GM23248 (cell line): ENCODE measurements around the gene FOXL1. TPM values are rescaled to one million over a fixed set of nuclear protein-coding genes. Genes with fewer than 3 reads are reported as not detected.

ENCODE experiments used
- DNase-seq: peaks from one replicate; pipeline ENCODE4 v3.0.0-alpha.2; 2015
- H2AFZ ChIP-seq: fragments of 200-600 bp; sonication (generic); 2 replicates; pipeline ENCODE4 v1.6.1; 2016; ENCODE audit warnings: antibody characterized with exemption
- H3F3A ChIP-seq: fragments of 200-600 bp; sonication (generic); 2 replicates; pipeline ENCODE4 v1.6.1; 2016; ENCODE audit warnings: mild to moderate bottlenecking, antibody characterized with exemption, mixed run types; ENCODE audit not compliant: insufficient read depth
- H3K27ac ChIP-seq: fragments of 200-600 bp; sonication (generic); 2 replicates; pipeline ENCODE4 v1.5.1; 2016; ENCODE audit warnings: mild to moderate bottlenecking
- H3K27me3 ChIP-seq: fragments of 200-600 bp; sonication (generic); replicated peaks from 2 replicates; pipeline ENCODE4 v1.6.1; 2016; ENCODE audit warnings: mild to moderate bottlenecking; ENCODE audit not compliant: insufficient read depth
- H3K36me3 ChIP-seq: fragments of 200-600 bp; sonication (generic); 2 replicates; pipeline ENCODE4 v1.6.1; 2016; ENCODE audit warnings: low read depth, mild to moderate bottlenecking
- H3K4me1 ChIP-seq: fragments of 200-600 bp; sonication (generic); 2 replicates; pipeline ENCODE4 v1.6.1; 2016; ENCODE audit warnings: mild to moderate bottlenecking; ENCODE audit not compliant: insufficient read depth
- H3K4me2 ChIP-seq: fragments of 200-600 bp; sonication (generic); one replicate; pipeline ENCODE4 v1.6.1; 2016; ENCODE audit warnings: mild to moderate bottlenecking; ENCODE audit not compliant: unreplicated experiment
- H3K4me3 ChIP-seq: fragments of 200-600 bp; sonication (generic); 2 replicates; pipeline ENCODE4 v1.5.1; 2016; ENCODE audit warnings: mild to moderate bottlenecking
- H3K79me2 ChIP-seq: fragments of 200-600 bp; sonication (generic); 2 replicates; pipeline ENCODE4 v1.6.1; 2016; ENCODE audit warnings: mild to moderate bottlenecking; ENCODE audit not compliant: insufficient read depth
- H3K9ac ChIP-seq: fragments of 200-600 bp; sonication (generic); 2 replicates; pipeline ENCODE4 v1.6.1; 2016; ENCODE audit warnings: mild to moderate bottlenecking
- H3K9me2 ChIP-seq: fragments of 200-600 bp; sonication (generic); 2 replicates; pipeline ENCODE4 v1.6.1; 2016; ENCODE audit warnings: mixed run types, mild to moderate bottlenecking, moderate library complexity; ENCODE audit not compliant: insufficient read depth
- H3K9me3 ChIP-seq: fragments of 200-600 bp; sonication (generic); one replicate; pipeline ENCODE4 v1.6.1; 2017; ENCODE audit warnings: low read depth
- H4K20me1 ChIP-seq: fragments of 200-600 bp; sonication (generic); 2 replicates; pipeline ENCODE4 v1.6.0; 2016; ENCODE audit not compliant: insufficient read depth
- EZH2 ChIP-seq: fragments of 200-600 bp; sonication (generic); IDR thresholded peaks from 2 replicates; pipeline ENCODE4 v1.6.1; 2018; ENCODE audit warnings: antibody characterized with exemption, mild to moderate bottlenecking; ENCODE audit not compliant: insufficient read depth, poor library complexity, severe bottlenecking
- EZH2phosphoT487 ChIP-seq: fragments of 200-600 bp; sonication (generic); IDR thresholded peaks from 2 replicates; pipeline ENCODE4 v1.6.1; 2018; ENCODE audit warnings: antibody characterized with exemption, moderate library complexity, mild to moderate bottlenecking, low read depth; ENCODE audit not compliant: insufficient read depth
- WGBS, 2 experiments: methylation state at CpG; one replicate each; pipeline ENCODE4 v1.1.6; 2015 to 2017; ENCODE audit warnings: low lambda C conversion rate in 2 of 2, low coverage in 1 of 2; ENCODE audit errors: missing lambda C conversion rate in 2 of 2; 5-methylcytosine and 5-hydroxymethylcytosine counted together
- in situ Hi-C: fragments of 300-500 bp; cut with MboI; formaldehyde crosslinking; loops from 2 replicates; pipeline ENCODE4 v1.15.0; 2020
- polyA plus RNA-seq: library from polyadenylated mRNA; unstranded; fragments of >200 nt; fragmentation: Nextera tagmentation; extraction: Ambion mirVana; gene quantifications from 2 replicates; pipeline ENCODE4 v1.2.1, GENCODE V29; 2016
- total RNA-seq: library from RNA; depleted of rRNA; stranded (reverse); fragments of >200 nt; shearing (Covaris generic); gene quantifications from 2 replicates; pipeline ENCODE4 v1.2.3, GENCODE V29; 2014

FOXL1 gene
- total and polyA plus RNA-seq, 2 experiments from 2014 or later = 4.9 to 14.5 TPM

DNA sequence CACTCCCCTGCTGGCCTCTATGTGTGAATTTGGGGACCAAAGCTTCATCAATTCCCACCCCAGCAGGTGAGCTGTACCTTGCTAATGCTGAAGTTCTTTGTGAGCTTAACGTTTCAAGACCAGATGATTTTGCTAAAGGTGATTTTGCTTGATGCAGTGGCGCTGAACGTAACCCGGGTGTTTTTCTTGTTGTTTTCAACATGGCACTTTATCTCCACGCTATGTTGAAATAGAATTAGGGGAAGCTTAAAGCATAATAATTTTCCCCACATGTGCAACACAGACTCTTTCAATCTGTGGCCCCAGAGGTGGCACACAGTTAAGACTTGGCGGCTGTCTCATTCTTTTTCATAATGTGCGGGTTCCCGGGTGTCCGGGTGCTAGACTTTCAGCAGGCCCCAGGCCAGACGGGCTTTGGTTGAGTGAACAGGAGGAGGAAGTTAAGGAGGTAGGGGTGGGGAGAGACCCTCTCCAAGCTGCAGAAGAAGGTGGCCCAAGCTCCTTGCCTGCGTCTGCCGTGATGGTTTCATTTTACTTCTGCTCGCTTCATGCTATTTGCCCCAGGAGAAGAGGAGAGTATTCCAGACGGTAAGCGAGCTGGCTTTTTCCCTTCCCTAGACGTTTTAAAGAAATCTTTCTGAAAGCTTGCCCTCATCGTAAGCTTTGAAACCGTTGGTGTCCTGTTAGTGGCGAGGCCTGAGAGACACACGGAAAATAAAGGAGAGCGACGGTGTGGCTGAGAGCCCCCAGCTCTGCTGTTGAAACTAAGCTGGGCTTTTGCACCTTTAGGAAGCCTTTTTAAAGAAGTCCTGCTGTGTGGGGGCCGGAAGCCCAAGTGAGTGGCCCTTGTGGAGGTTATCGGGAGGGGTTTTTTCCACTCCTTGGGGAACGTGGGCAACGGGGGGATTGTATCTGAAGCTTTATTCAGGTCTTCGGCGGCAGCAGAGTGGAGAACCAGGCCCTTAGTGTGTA is 7.5 kb upstream of the FOXL1 start:
- peaks cover 1% of the 10 kb centered on the region; the same call in 1 of the 2 replicates for H3K27me3 ChIP-seq
- no peak for DNase-seq
- H3K36me3 ChIP-seq = no peaks in the 10 kb centered on the region
- TF ChIP-seq EZH2 (no peak), EZH2phosphoT487 (no peak)
- H3K4me2 ChIP-seq = peak overlapping the region; percentile 70
- no peaks in the 10 kb centered on the region for H3K9me3 ChIP-seq
- peaks cover 24% of the 10 kb centered on the region; the same call in 1 of the 2 replicates for H3K4me1 ChIP-seq
- peaks cover 16% of the 10 kb centered on the region for H3F3A ChIP-seq
- H3K4me3 ChIP-seq = peak overlapping the region; percentile 79
- in situ Hi-C loops = no loop called here
- no peaks in the 10 kb centered on the region for H3K9me2 ChIP-seq
- no peak overlapping the region for H3K27ac ChIP-seq
- H4K20me1 ChIP-seq = no peaks in the 10 kb centered on the region
- no peak overlapping the region for H2AFZ ChIP-seq
- 67 to 70% methylated on average over 28 of the region's 28 CpGs for WGBS, 2 experiments
- peaks cover 69% of the 10 kb centered on the region for H3K79me2 ChIP-seq
- H3K9ac ChIP-seq = peak overlapping the region; percentile 88

- H3K27ac ChIP-seq = no peak overlapping the region
- H3F3A ChIP-seq = peaks cover 17% of the 10 kb centered on the region
- no peak overlapping the region for H3K4me2 ChIP-seq
- DNase-seq = no peak
- H3K4me1 ChIP-seq = peaks cover 20% of the 10 kb centered on the region; the same call in 1 of the 2 replicates
- no peaks in the 10 kb centered on the region for H3K27me3 ChIP-seq
- no peaks in the 10 kb centered on the region for H3K9me2 ChIP-seq
- H3K9me3 ChIP-seq = no peaks in the 10 kb centered on the region
- H4K20me1 ChIP-seq = no peaks in the 10 kb centered on the region
- H3K79me2 ChIP-seq = peaks cover 69% of the 10 kb centered on the region
- no peak for TF ChIP-seq EZH2
- TF ChIP-seq EZH2phosphoT487 = no peak
- in situ Hi-C loops = no loop called here
- no peak overlapping the region for H3K4me3 ChIP-seq
- H2AFZ ChIP-seq = no peak overlapping the region
- 71 to 79% methylated on average over 10 of the region's 10 CpGs for WGBS, 2 experiments
- H3K9ac ChIP-seq = peak overlapping the region; percentile 88; the same call in 1 of the 2 replicates
- no peaks in the 10 kb centered on the region for H3K36me3 ChIP-seq
Observed at GRCh38 chr16:86571530-86571915, 6.8 kb upstream of the FOXL1 start.

- peaks cover 73% of the 10 kb centered on the region for H3K79me2 ChIP-seq
- H2AFZ ChIP-seq = no peak overlapping the region
- no peak overlapping the region for H3K4me3 ChIP-seq
- H3F3A ChIP-seq = peaks cover 23% of the 10 kb centered on the region
- no peak for DNase-seq
- H3K9ac ChIP-seq = no peak overlapping the region
- no peak overlapping the region for H3K27ac ChIP-seq
- in situ Hi-C loops = no loop called here
- no peaks in the 10 kb centered on the region for H3K9me3 ChIP-seq
- 62 to 68% methylated on average over 12 of the region's 12 CpGs for WGBS, 2 experiments
- TF ChIP-seq EZH2phosphoT487 = no peak
- H3K4me1 ChIP-seq = peaks cover 23% of the 10 kb centered on the region; the same call in 1 of the 2 replicates
- no peak overlapping the region for H3K4me2 ChIP-seq
- no peaks in the 10 kb centered on the region for H3K9me2 ChIP-seq
- H3K36me3 ChIP-seq = no peaks in the 10 kb centered on the region
- no peaks in the 10 kb centered on the region for H3K27me3 ChIP-seq
- H4K20me1 ChIP-seq = no peaks in the 10 kb centered on the region
Observed at GRCh38 chr16:86572041-86572521, 6.3 kb upstream of the FOXL1 start.

DNA sequence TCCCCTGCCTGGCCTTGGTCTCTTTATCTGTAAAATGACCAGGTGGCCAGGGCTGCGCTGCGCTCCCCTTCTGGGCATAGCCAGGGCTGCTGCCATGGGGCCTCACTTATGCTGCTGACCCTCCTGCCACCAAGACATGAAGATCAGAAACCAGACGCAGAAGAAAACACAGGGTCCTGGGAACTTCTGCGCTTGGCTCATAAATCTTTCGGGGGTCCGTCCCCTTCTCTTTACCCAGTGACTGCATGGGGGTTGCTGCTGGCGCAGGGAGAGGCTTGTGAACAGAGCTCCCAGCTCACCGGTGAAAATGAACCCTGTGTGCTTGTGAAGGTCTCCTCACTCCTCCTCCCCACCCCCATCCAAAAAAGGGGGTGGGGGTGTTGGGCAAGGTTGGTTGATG is 5.7 kb upstream of the FOXL1 start:
- TF ChIP-seq EZH2phosphoT487 (no peak), EZH2 (no peak)
- Histone ChIP-seq H3K27me3 (no peaks in the 10 kb centered on the region), H3K36me3 (no peaks in the 10 kb centered on the region), H2AFZ (no peak overlapping the region), H3K9ac (no peak overlapping the region), H3K4me1 (peaks cover 28% of the 10 kb centered on the region), H3K4me2 (no peak overlapping the region), H3K9me3 (no peaks in the 10 kb centered on the region), H4K20me1 (no peaks in the 10 kb centered on the region), H3K4me3 (no peak overlapping the region), H3K9me2 (no peaks in the 10 kb centered on the region), H3F3A (peaks cover 28% of the 10 kb centered on the region), H3K27ac (no peak overlapping the region), H3K79me2 (peaks cover 77% of the 10 kb centered on the region)
- in situ Hi-C loops = no loop called here
- no peak for DNase-seq
- 67 to 72% methylated on average over 8 of the region's 8 CpGs for WGBS, 2 experiments
